ENCODE measurements around the gene IDH3G. TPM values are rescaled to one million over a fixed set of nuclear protein-coding genes. Genes with fewer than 3 reads are reported as not detected.

IDH3G gene
- total and polyA plus RNA-seq, 2 donors (not counting 1 experiment from before 2014, with no cell fraction given) = 44.6 to 55.7 TPM

DNA sequence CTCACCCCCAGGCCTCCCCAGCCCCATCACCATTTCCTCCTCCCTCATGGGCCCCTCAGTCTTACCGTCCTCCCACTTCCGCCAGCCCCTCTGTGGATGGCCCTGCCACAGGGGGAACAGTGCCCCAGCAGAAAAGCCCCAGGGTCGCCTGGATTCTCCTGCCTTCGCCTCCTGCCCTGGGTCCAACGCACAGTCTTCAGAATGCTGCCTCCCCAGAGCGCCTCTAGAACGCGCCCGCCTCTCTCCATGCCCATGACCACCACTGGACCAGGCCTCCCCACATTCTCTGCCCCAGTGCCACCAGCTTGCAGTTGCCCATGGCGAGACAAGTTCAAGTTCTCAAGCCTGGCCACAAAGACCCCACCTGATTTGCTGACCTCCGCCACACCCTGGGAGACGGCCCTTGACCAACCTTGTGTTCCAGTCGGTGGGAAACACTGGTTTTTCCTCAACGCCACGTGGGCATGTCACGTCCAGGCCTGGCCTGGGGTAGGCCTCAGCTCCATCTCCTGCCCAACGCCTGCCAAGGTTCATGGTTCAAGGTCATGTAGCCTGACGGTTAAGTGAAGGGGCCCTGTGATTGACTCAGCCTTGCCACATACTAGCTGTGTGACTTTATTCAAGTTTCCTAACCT, 30.8 kb downstream of the IDH3G start:
- Histone ChIP-seq H3K9ac (ENCODE audit: insufficient read depth, low read length) (no peak overlapping the region), H2AFZ (ENCODE audit: low read length) (no peak overlapping the region), H3K9me3 (ENCODE audit: control insufficient read depth, insufficient read depth, low read depth, low read length) (no peaks in the 10 kb centered on the region), H3K27ac (ENCODE audit: insufficient read depth, low read length) (no peak overlapping the region), H3K79me2 (ENCODE audit: control insufficient read depth, insufficient read depth, low read length) (no peaks in the 10 kb centered on the region), H4K20me1 (ENCODE audit: control insufficient read depth, extremely low read depth, insufficient read depth, low read length) (no peaks in the 10 kb centered on the region), H3K36me3 (ENCODE audit: control insufficient read depth, insufficient read depth, low read length) (no peaks in the 10 kb centered on the region), H3K27me3 (ENCODE audit: control insufficient read depth, insufficient read depth, low read length) (no peaks in the 10 kb centered on the region), H3K4me2 (ENCODE audit: extremely low read depth, insufficient read depth, low read length) (no peak overlapping the region), H3K4me1 (ENCODE audit: control insufficient read depth, extremely low read depth, insufficient read depth, low read length) (peaks cover 3% of the 10 kb centered on the region), H3K4me3 (replicated peaks in 1 of 4; ENCODE audit: control extremely low read depth in 1 of 4, insufficient read depth in 1 of 4, low read depth in 3 of 4, low read length in 4 of 4) (no peak overlapping the region)
- TF ChIP-seq EZH2 (IDR thresholded peaks at IDR 0.05; ENCODE audit: low read length, missing control alignments) = no peak
- TF ChIP-seq, protein P1, sequence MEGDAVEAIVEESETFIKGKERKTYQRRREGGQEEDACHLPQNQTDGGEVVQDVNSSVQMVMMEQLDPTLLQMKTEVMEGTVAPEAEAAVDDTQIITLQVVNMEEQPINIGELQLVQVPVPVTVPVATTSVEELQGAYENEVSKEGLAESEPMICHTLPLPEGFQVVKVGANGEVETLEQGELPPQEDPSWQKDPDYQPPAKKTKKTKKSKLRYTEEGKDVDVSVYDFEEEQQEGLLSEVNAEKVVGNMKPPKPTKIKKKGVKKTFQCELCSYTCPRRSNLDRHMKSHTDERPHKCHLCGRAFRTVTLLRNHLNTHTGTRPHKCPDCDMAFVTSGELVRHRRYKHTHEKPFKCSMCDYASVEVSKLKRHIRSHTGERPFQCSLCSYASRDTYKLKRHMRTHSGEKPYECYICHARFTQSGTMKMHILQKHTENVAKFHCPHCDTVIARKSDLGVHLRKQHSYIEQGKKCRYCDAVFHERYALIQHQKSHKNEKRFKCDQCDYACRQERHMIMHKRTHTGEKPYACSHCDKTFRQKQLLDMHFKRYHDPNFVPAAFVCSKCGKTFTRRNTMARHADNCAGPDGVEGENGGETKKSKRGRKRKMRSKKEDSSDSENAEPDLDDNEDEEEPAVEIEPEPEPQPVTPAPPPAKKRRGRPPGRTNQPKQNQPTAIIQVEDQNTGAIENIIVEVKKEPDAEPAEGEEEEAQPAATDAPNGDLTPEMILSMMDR (conservative IDR thresholded peaks at IDR 0.05 in 1 of 2, IDR thresholded peaks at IDR 0.05 in 1 of 2; ENCODE audit: low read depth in 1 of 2, low read length in 2 of 2) = no peak
- DNase-seq (ENCODE audit: low read depth in 2 of 2) = no peak

DNA sequence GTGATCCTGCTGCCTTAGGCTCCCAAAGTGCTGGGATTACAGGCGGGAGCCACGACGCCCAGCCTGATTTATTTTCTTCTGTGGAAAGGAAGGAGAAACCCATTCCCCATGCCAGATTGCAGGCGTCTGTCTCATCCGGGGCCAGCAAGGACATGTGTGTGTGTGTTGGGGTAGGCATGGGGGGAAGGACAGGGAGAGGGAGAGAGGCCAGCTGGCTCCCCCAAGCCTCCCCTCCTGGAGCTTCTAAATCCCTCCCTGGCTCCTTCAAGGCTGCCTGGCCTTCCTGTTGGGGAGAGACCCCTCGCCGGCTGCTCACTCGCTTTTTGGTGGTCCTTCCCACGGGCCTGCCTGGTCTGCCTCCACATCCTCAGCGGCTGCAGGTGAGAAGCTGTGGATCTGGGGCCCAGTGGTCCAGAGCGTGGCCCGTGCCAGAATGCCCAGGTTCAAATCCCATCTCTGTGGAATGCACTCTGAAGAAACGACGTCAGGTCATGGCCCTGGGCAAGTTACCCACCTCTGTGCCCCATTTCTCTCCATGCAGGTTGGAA, 31.5 kb downstream of the IDH3G start:
- TF ChIP-seq, protein P1 (conservative IDR thresholded peaks at IDR 0.05 in 1 of 2, IDR thresholded peaks at IDR 0.05 in 1 of 2; ENCODE audit: low read depth in 1 of 2, low read length in 2 of 2) = no peak
- no peak for TF ChIP-seq EZH2 (IDR thresholded peaks at IDR 0.05; ENCODE audit: low read length, missing control alignments)
- no peak overlapping the region for H3K9ac ChIP-seq (ENCODE audit: insufficient read depth, low read length)

DNA sequence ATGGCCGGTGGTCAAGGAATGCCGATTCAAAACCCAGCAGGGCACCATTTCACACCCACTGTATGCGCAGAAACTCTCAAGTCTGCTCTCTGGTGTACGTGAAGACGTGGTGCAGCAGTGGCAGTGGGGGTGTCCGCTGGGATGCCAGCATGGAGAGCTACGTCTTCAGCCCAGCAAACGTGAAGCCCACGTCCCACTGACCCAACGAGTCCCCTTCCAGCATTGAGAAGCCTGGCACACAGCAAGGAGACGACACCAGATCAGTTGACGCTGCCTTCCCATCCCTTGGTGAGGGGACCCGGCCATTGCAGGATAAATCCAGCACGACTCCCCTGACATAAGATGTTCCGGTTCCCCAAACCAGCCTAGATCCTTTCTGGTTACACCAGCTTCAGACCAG, 32.3 kb downstream of the IDH3G start:
- H2AFZ ChIP-seq (ENCODE audit: low read length) = no peak overlapping the region
- H3K27me3 ChIP-seq (ENCODE audit: control insufficient read depth, insufficient read depth, low read length) = no peaks in the 10 kb centered on the region
- DNase-seq (ENCODE audit: low read depth in 2 of 2) = no peak
- no peak overlapping the region for H3K27ac ChIP-seq (ENCODE audit: insufficient read depth, low read length)
- no peak overlapping the region for H3K9ac ChIP-seq (ENCODE audit: insufficient read depth, low read length)
- TF ChIP-seq EZH2 (IDR thresholded peaks at IDR 0.05; ENCODE audit: low read length, missing control alignments) = no peak
- TF ChIP-seq, protein P1 (conservative IDR thresholded peaks at IDR 0.05 in 1 of 2, IDR thresholded peaks at IDR 0.05 in 1 of 2; ENCODE audit: low read depth in 1 of 2, low read length in 2 of 2) = no peak
- no peaks in the 10 kb centered on the region for H3K9me3 ChIP-seq (ENCODE audit: control insufficient read depth, insufficient read depth, low read depth, low read length)
- H3K79me2 ChIP-seq (ENCODE audit: control insufficient read depth, insufficient read depth, low read length) = no peaks in the 10 kb centered on the region
- H4K20me1 ChIP-seq (ENCODE audit: control insufficient read depth, extremely low read depth, insufficient read depth, low read length) = no peaks in the 10 kb centered on the region
- H3K4me3 ChIP-seq (replicated peaks in 1 of 4; ENCODE audit: control extremely low read depth in 1 of 4, insufficient read depth in 1 of 4, low read depth in 3 of 4, low read length in 4 of 4) = no peak overlapping the region
- peaks cover 3% of the 10 kb centered on the region for H3K4me1 ChIP-seq (ENCODE audit: control insufficient read depth, extremely low read depth, insufficient read depth, low read length)
- H3K36me3 ChIP-seq (ENCODE audit: control insufficient read depth, insufficient read depth, low read length) = no peaks in the 10 kb centered on the region
- no peak overlapping the region for H3K4me2 ChIP-seq (ENCODE audit: extremely low read depth, insufficient read depth, low read length)

More for the DNA sequence above, 31.5 kb downstream of the IDH3G start:
- no peak for DNase-seq (ENCODE audit: low read depth in 2 of 2)
- H3K27ac ChIP-seq (ENCODE audit: insufficient read depth, low read length) = no peak overlapping the region
- H3K9me3 ChIP-seq (ENCODE audit: control insufficient read depth, insufficient read depth, low read depth, low read length) = no peaks in the 10 kb centered on the region
- H3K4me3 ChIP-seq (replicated peaks in 1 of 4; ENCODE audit: control extremely low read depth in 1 of 4, insufficient read depth in 1 of 4, low read depth in 3 of 4, low read length in 4 of 4) = no peak overlapping the region
- no peak overlapping the region for H3K4me2 ChIP-seq (ENCODE audit: extremely low read depth, insufficient read depth, low read length)
- H3K4me1 ChIP-seq (ENCODE audit: control insufficient read depth, extremely low read depth, insufficient read depth, low read length) = peaks cover 3% of the 10 kb centered on the region
- no peaks in the 10 kb centered on the region for H3K27me3 ChIP-seq (ENCODE audit: control insufficient read depth, insufficient read depth, low read length)
- no peaks in the 10 kb centered on the region for H4K20me1 ChIP-seq (ENCODE audit: control insufficient read depth, extremely low read depth, insufficient read depth, low read length)
- no peaks in the 10 kb centered on the region for H3K36me3 ChIP-seq (ENCODE audit: control insufficient read depth, insufficient read depth, low read length)
- H2AFZ ChIP-seq (ENCODE audit: low read length) = no peak overlapping the region
- no peaks in the 10 kb centered on the region for H3K79me2 ChIP-seq (ENCODE audit: control insufficient read depth, insufficient read depth, low read length)

Measured in fibroblast of lung (primary cell).